ENCODE results near the gene DSC2. TPM values are rescaled to one million over a fixed set of nuclear protein-coding genes. Genes with fewer than 3 reads are reported as not detected.
"Not testable (repeated sequence)": the region's sequence is repeated elsewhere in the genome, so short reads cannot be mapped to it uniquely, and the experiment has no call there.

Gene DSC2
- total RNA-seq, 2 donors from 2014 or later: 19.3 to 19.5 TPM

DNA sequence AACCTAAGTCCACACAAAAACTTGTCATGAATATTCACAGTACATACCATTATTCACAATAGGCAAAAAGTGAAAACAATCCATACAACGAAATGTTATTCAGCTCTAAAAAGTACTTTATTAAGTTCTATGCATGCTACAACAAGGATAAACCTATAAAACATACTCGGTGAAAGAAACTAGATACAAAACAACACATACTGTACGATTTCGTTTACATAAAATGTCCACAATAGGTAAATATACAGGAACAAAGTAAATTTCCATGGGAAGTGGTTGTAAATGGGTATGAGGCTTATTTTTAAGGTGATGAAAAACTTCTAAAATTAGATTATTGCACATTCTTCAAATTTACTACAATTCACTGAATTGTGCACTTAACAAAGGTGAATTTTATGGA lies 67.7 kb downstream of the DSC2 start:
- no peaks in the 10 kb centered on the region for H3K9me3 ChIP-seq
- no peak overlapping the region for H3K4me3 ChIP-seq
- TF ChIP-seq, protein P1, sequence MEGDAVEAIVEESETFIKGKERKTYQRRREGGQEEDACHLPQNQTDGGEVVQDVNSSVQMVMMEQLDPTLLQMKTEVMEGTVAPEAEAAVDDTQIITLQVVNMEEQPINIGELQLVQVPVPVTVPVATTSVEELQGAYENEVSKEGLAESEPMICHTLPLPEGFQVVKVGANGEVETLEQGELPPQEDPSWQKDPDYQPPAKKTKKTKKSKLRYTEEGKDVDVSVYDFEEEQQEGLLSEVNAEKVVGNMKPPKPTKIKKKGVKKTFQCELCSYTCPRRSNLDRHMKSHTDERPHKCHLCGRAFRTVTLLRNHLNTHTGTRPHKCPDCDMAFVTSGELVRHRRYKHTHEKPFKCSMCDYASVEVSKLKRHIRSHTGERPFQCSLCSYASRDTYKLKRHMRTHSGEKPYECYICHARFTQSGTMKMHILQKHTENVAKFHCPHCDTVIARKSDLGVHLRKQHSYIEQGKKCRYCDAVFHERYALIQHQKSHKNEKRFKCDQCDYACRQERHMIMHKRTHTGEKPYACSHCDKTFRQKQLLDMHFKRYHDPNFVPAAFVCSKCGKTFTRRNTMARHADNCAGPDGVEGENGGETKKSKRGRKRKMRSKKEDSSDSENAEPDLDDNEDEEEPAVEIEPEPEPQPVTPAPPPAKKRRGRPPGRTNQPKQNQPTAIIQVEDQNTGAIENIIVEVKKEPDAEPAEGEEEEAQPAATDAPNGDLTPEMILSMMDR (IDR thresholded peaks at IDR 0.05): no peak
- DNase-seq (ENCODE audit: low spot score): no peak
- H3K27me3 ChIP-seq: no peaks in the 10 kb centered on the region
- no peak overlapping the region for H3K27ac ChIP-seq
- H3K36me3 ChIP-seq: no peaks in the 10 kb centered on the region
- H3K4me1 ChIP-seq: no peaks in the 10 kb centered on the region

DNA sequence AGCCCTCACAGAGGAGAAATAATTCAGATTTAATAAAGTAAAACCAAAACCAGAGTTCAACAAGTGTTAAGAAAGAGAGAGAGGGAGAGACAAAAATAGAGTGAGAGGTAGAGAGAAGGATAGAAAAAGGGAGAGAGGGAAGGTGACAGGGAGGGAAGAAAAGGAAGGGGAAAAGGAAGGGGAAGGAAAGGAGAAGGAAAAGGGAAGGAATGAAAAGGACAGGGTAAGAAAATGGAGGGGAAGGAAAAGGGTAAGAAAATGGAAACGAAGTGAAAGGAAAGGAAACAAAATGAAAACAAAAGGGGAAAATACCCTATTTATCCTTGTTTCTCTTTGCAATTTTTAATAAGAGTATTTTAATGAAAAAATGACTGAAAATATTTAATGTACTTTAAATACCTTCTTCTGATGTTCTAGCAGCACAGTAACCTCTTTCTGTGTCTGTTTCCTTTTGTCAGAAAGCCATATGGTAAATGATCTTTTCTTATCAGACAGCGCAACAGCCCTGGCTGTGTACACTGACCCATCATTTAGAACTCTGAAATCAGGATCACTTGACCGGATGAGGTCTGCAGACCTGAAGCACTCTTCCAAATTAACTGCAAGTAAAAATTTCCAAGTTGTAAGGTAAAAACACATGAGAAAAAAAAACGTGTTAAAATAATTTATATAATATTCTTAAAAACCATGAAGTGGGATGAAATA lies 71.5 kb downstream of the DSC2 start:
- no peak overlapping the region for H3K4me3 ChIP-seq
- no peaks in the 10 kb centered on the region for H3K4me1 ChIP-seq
- H3K27me3 ChIP-seq: no peaks in the 10 kb centered on the region
- TF ChIP-seq, protein P1 (IDR thresholded peaks at IDR 0.05): no peak
- no peaks in the 10 kb centered on the region for H3K9me3 ChIP-seq
- H3K36me3 ChIP-seq: no peaks in the 10 kb centered on the region
- H3K27ac ChIP-seq: no peak overlapping the region
- no peak for DNase-seq (ENCODE audit: low spot score)

DNA sequence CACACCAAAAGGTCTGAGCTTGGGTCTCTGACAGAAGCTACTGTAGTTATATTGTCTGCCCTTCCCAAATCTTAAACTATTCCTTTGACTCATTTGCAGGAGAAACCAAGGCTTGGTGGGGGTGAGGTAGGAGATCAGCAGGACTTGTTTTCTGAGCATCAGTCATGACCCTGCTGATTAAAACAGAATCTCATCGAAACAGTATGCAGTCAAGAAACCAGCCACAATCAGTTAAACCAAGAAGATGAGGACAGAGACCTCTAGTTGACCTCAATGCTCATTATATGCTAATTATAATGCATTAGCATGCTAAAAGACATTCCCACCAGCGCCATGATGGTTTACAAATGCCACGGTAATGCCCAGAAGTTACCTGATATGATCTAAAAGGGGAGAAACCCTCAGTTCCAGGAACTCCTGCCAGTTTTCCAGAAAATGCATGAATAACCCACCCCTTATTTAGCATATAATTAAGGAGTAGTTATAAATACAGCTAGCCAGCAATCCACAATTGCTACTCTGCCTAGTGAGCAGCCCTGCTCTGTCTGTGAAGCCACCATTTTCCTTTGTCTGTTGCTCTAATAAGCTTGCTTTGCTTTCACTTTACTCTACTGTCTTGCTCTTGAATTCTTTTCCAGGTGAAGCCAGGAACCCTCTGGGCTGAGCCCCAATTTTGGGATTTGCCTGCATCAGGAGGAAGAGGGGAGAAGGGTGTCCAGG lies 86.3 kb downstream of the DSC2 start:
- Histone ChIP-seq H3K9me3 (no peaks in the 10 kb centered on the region), H3K4me3 (no peak overlapping the region), H3K27ac (no peak overlapping the region), H3K36me3 (no peaks in the 10 kb centered on the region), H3K4me1 (no peaks in the 10 kb centered on the region), H3K27me3 (no peaks in the 10 kb centered on the region)
- DNase-seq (ENCODE audit: low spot score): no peak
- TF ChIP-seq, protein P1 (IDR thresholded peaks at IDR 0.05): no peak

DNA sequence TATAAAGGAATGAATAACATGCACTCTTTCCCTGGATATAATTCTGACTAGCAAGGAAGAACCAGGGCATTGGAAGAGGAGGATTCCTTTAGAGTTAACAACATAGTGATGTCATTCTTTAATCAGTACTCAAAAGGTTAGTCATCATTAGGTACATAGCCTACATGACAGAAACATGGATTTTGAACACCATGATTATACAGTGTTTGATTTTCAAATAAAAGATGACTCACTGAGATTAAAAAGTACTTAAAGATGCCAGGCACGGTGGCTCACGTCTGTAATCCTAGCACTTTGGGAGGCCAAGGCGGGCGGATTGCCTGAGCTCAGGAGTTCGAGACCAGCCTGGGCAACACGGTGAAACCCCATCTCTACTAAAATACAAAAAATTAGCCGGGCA lies 90.8 kb downstream of the DSC2 start:
- not testable (repeated sequence) for H3K9me3 ChIP-seq; H3K27me3 ChIP-seq; H3K27ac ChIP-seq; DNase-seq (ENCODE audit: low spot score); H3K36me3 ChIP-seq; H3K4me1 ChIP-seq; H3K4me3 ChIP-seq

DNA sequence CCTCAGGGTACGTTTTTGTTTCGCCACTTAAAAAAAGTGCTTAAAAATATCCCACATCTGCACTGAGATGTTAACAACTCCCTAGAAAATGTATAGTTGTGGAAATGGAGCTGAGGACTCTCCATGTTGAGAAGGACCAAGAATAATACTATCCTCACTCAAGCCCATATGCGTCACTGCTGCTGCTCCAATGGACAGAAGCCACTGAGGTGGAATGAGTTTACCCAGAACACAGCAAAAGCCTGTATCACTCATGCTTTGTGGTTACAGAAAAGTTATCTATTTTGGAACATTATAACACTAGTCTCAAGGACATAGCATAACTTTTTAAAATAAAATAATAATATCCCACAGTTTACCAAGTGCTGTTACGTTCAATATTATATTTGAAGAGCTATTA lies 91.6 kb downstream of the DSC2 start:
- no peak overlapping the region for H3K4me3 ChIP-seq
- no peak overlapping the region for H3K27ac ChIP-seq
- H3K36me3 ChIP-seq: no peaks in the 10 kb centered on the region
- TF ChIP-seq, protein P1 (IDR thresholded peaks at IDR 0.05): no peak
- no peak for DNase-seq (ENCODE audit: low spot score)
- no peaks in the 10 kb centered on the region for H3K27me3 ChIP-seq
- no peaks in the 10 kb centered on the region for H3K4me1 ChIP-seq
- H3K9me3 ChIP-seq: no peaks in the 10 kb centered on the region

Other genes with a start within 250 kb of the DSC2 start
- 1 to 10 TPM; 3.1 to 5.1 TPM for gene DSC3, start 59.7 kb downstream of the DSC2 start, total RNA-seq
- 10 to 100 TPM; 54.0 to 75.3 TPM for gene DSC1, start 60.4 kb upstream of the DSC2 start, total RNA-seq
- 1 to 10 TPM; 4.2 to 4.7 TPM for gene DSG1, start 215.7 kb upstream of the DSC2 start, total RNA-seq